ENCODE measurements around the gene NDUFB10.

DNA sequence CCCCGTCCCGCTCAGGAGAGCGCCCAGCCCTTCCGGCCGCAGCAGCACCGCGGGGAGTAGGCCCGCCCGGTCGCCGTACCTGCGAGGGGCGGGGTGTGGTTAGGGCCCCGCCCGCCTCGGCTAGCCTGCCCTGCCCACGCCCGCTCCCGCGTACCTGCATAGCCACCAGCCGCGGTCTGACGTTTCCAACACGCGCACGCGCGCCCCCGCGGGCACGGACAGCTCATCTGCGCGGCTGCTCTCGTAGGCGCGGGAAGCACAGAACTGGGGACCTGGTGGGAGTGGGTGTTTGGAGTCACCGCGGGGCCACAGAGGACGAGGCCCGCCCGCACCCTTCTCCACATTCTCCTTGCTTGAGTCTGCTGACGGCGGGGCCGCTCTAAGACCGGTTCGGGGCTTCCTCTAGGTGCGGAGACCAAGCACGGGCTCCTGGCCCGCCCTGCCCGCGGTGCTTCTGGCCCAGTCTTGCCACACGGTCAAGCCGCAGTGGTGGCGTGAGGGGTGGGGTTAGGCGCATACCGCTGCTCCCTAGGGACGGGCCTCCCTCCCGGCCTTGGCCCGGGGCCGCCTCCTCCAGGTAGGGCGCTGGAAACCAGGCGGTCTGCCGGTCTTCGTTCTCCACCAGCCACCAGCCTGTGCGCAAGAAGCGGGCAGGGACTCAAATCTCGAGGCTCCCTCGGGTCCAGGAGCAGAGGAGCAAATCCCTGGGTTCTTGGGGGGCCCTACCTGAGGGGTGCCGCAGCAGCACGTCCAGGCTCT lies 20.1 kb downstream of the NDUFB10 start:
- TF ChIP-seq, protein P1, sequence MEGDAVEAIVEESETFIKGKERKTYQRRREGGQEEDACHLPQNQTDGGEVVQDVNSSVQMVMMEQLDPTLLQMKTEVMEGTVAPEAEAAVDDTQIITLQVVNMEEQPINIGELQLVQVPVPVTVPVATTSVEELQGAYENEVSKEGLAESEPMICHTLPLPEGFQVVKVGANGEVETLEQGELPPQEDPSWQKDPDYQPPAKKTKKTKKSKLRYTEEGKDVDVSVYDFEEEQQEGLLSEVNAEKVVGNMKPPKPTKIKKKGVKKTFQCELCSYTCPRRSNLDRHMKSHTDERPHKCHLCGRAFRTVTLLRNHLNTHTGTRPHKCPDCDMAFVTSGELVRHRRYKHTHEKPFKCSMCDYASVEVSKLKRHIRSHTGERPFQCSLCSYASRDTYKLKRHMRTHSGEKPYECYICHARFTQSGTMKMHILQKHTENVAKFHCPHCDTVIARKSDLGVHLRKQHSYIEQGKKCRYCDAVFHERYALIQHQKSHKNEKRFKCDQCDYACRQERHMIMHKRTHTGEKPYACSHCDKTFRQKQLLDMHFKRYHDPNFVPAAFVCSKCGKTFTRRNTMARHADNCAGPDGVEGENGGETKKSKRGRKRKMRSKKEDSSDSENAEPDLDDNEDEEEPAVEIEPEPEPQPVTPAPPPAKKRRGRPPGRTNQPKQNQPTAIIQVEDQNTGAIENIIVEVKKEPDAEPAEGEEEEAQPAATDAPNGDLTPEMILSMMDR (IDR thresholded peaks at IDR 0.05; ENCODE audit: insufficient read depth, low read length) = no peak
- TF ChIP-seq POLR2AphosphoS5 (IDR thresholded peaks at IDR 0.05; ENCODE audit: low read depth) = no peak
- TF ChIP-seq GABPA (IDR thresholded peaks at IDR 0.05; ENCODE audit: low read depth) = no peak
- TF ChIP-seq SPI1 (IDR thresholded peaks at IDR 0.05; ENCODE audit: borderline replicate concordance, low read depth) = no peak
- TF ChIP-seq, protein P2, sequence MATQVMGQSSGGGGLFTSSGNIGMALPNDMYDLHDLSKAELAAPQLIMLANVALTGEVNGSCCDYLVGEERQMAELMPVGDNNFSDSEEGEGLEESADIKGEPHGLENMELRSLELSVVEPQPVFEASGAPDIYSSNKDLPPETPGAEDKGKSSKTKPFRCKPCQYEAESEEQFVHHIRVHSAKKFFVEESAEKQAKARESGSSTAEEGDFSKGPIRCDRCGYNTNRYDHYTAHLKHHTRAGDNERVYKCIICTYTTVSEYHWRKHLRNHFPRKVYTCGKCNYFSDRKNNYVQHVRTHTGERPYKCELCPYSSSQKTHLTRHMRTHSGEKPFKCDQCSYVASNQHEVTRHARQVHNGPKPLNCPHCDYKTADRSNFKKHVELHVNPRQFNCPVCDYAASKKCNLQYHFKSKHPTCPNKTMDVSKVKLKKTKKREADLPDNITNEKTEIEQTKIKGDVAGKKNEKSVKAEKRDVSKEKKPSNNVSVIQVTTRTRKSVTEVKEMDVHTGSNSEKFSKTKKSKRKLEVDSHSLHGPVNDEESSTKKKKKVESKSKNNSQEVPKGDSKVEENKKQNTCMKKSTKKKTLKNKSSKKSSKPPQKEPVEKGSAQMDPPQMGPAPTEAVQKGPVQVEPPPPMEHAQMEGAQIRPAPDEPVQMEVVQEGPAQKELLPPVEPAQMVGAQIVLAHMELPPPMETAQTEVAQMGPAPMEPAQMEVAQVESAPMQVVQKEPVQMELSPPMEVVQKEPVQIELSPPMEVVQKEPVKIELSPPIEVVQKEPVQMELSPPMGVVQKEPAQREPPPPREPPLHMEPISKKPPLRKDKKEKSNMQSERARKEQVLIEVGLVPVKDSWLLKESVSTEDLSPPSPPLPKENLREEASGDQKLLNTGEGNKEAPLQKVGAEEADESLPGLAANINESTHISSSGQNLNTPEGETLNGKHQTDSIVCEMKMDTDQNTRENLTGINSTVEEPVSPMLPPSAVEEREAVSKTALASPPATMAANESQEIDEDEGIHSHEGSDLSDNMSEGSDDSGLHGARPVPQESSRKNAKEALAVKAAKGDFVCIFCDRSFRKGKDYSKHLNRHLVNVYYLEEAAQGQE (IDR thresholded peaks at IDR 0.05; ENCODE audit: insufficient replicate concordance, low read depth) = no peak
